IPS DF 6.9 (cell line): ENCODE data around the gene STK32A.
"Not testable (repeated sequence)": the region's sequence is repeated elsewhere in the genome, so short reads cannot be mapped to it uniquely, and the experiment has no call there.

Experiments used
- DNase-seq: peaks from one replicate; pipeline ENCODE4 v3.0.0-alpha.2; 2013; ENCODE audit warnings: low read depth, low spot score
- H3K27ac ChIP-seq: one replicate; pipeline ENCODE4 v1.5.1; 2013; ENCODE audit warnings: low read length, control low read depth
- H3K27me3 ChIP-seq: 2 replicates; pipeline ENCODE4 v1.6.1; 2013; ENCODE audit warnings: mild to moderate bottlenecking, low read length; ENCODE audit not compliant: control insufficient read depth, insufficient read depth
- H3K36me3 ChIP-seq: 2 replicates; pipeline ENCODE4 v1.6.1; 2013; ENCODE audit warnings: low read length; ENCODE audit not compliant: control insufficient read depth, insufficient read depth
- H3K4me1 ChIP-seq: 2 replicates; pipeline ENCODE4 v1.6.1; 2013; ENCODE audit warnings: low read length; ENCODE audit not compliant: control insufficient read depth, insufficient read depth
- H3K4me3 ChIP-seq: 2 replicates; pipeline ENCODE4 v1.5.1; 2013; ENCODE audit warnings: mild to moderate bottlenecking, low read length
- H3K9me3 ChIP-seq: 2 replicates; pipeline ENCODE4 v1.6.1; 2013; ENCODE audit warnings: low read length, inconsistent platforms; ENCODE audit not compliant: control insufficient read depth, insufficient read depth
- WGBS: extraction: QIAGEN DNeasy Blood & Tissue Kit; methylation state at CpG from one replicate; pipeline ENCODE4 v1.1.7; 2013; ENCODE audit warnings: mixed read lengths, missing lambda C conversion rate; ENCODE audit not compliant: insufficient read length, insufficient coverage; 5-methylcytosine and 5-hydroxymethylcytosine counted together

The STK32A gene

GRCh38 chr5:147216552-147217154 is 18.2 kb upstream of the STK32A start:
- H3K4me3 ChIP-seq, result no peak overlapping the region
- no peaks in the 10 kb centered on the region for H3K36me3 ChIP-seq
- H3K27me3 ChIP-seq, result no peaks in the 10 kb centered on the region
- H3K4me1 ChIP-seq, result peaks cover 4% of the 10 kb centered on the region; the same call in 1 of the 2 replicates
- no peaks in the 10 kb centered on the region for H3K9me3 ChIP-seq
- DNase-seq, result no peak
- WGBS, result no CpG with 5 or more reads among the region's 9 CpGs
- no peak overlapping the region for H3K27ac ChIP-seq

GRCh38 chr5:147223343-147223742 is 11.5 kb upstream of the STK32A start:
- 100% methylated on average over 1 of the region's 2 CpGs for WGBS
- H3K27me3 ChIP-seq, result no peaks in the 10 kb centered on the region
- no peaks in the 10 kb centered on the region for H3K36me3 ChIP-seq
- no peak overlapping the region for H3K27ac ChIP-seq
- no peaks in the 10 kb centered on the region for H3K4me1 ChIP-seq
- no peak overlapping the region for H3K4me3 ChIP-seq
- DNase-seq, result no peak
- H3K9me3 ChIP-seq, result no peaks in the 10 kb centered on the region

- no peak for DNase-seq
- no peaks in the 10 kb centered on the region for H3K36me3 ChIP-seq
- H3K27ac ChIP-seq, result no peak overlapping the region
- H3K4me3 ChIP-seq, result no peak overlapping the region
- H3K4me1 ChIP-seq, result no peaks in the 10 kb centered on the region
- no peaks in the 10 kb centered on the region for H3K9me3 ChIP-seq
- no peaks in the 10 kb centered on the region for H3K27me3 ChIP-seq
- no CpG with 5 or more reads among the region's 3 CpGs for WGBS
Observed at GRCh38 chr5:147223948-147224791, 10.7 kb upstream of the STK32A start.

GRCh38 chr5:147225938-147226337 is 8.9 kb upstream of the STK32A start:
- Histone ChIP-seq H3K9me3 (no peaks in the 10 kb centered on the region), H3K36me3 (no peaks in the 10 kb centered on the region), H3K27me3 (no peaks in the 10 kb centered on the region), H3K4me1 (no peaks in the 10 kb centered on the region), H3K4me3 (no peak overlapping the region), H3K27ac (no peak overlapping the region)
- no peak for DNase-seq
- no CpG with 5 or more reads among the region's 9 CpGs for WGBS

GRCh38 chr5:147226512-147226911 is 8.3 kb upstream of the STK32A start:
- Histone ChIP-seq H3K9me3 (no peaks in the 10 kb centered on the region), H3K27me3 (no peaks in the 10 kb centered on the region), H3K36me3 (no peaks in the 10 kb centered on the region), H3K4me1 (no peaks in the 10 kb centered on the region), H3K4me3 (no peak overlapping the region), H3K27ac (no peak overlapping the region)
- DNase-seq, result no peak
- no CpG with 5 or more reads among the region's 15 CpGs for WGBS

- Histone ChIP-seq H3K4me3 (peak overlapping the region; percentile 40; the same call in 1 of the 2 replicates), H3K27me3 (peaks cover 3% of the 10 kb centered on the region; the same call in 1 of the 2 replicates), H3K9me3 (no peaks in the 10 kb centered on the region), H3K4me1 (no peaks in the 10 kb centered on the region), H3K27ac (no peak overlapping the region), H3K36me3 (no peaks in the 10 kb centered on the region)
- WGBS, result no CpG with 5 or more reads among the region's 32 CpGs
- no peak for DNase-seq
Observed at GRCh38 chr5:147234239-147234824, 494 bp upstream of the STK32A start.

GRCh38 chr5:147240266-147240985 is 5.6 kb downstream of the STK32A start:
- peaks cover 2% of the 10 kb centered on the region; the same call in 1 of the 2 replicates for H3K4me1 ChIP-seq
- no peak overlapping the region for H3K27ac ChIP-seq
- no peaks in the 10 kb centered on the region for H3K36me3 ChIP-seq
- no peak for DNase-seq
- H3K27me3 ChIP-seq, result no peaks in the 10 kb centered on the region
- WGBS, result no CpG with 5 or more reads among the region's 4 CpGs
- H3K9me3 ChIP-seq, result no peaks in the 10 kb centered on the region
- H3K4me3 ChIP-seq, result no peak overlapping the region

- DNase-seq, H3K27ac ChIP-seq, H3K36me3 ChIP-seq, H3K4me1 ChIP-seq, H3K4me3 ChIP-seq, H3K9me3 ChIP-seq, H3K27me3 ChIP-seq: not testable (repeated sequence)
- no CpG with 5 or more reads among the region's 6 CpGs for WGBS
Observed at GRCh38 chr5:147243238-147243637, 8.4 kb downstream of the STK32A start.

GRCh38 chr5:147245381-147246165 is 10.7 kb downstream of the STK32A start:
- Histone ChIP-seq H3K4me3 (no peak overlapping the region), H3K9me3 (no peaks in the 10 kb centered on the region), H3K4me1 (no peaks in the 10 kb centered on the region), H3K27ac (no peak overlapping the region), H3K27me3 (no peaks in the 10 kb centered on the region), H3K36me3 (no peaks in the 10 kb centered on the region)
- no CpG with 5 or more reads among the region's 3 CpGs for WGBS
- no peak for DNase-seq

- no CpG with 5 or more reads among the region's 2 CpGs for WGBS
- H3K4me3 ChIP-seq, result no peak overlapping the region
- no peak overlapping the region for H3K27ac ChIP-seq
- no peak for DNase-seq
- no peaks in the 10 kb centered on the region for H3K9me3 ChIP-seq
- H3K27me3 ChIP-seq, result no peaks in the 10 kb centered on the region
- H3K36me3 ChIP-seq, result no peaks in the 10 kb centered on the region
- H3K4me1 ChIP-seq, result no peaks in the 10 kb centered on the region
Observed at GRCh38 chr5:147248561-147248960, 13.7 kb downstream of the STK32A start.
